ENCODE results near the gene MIB2.
A peak's percentile ranks its signal among the peaks of the same experiment; 100 is the strongest.

MIB2 gene

DNA sequence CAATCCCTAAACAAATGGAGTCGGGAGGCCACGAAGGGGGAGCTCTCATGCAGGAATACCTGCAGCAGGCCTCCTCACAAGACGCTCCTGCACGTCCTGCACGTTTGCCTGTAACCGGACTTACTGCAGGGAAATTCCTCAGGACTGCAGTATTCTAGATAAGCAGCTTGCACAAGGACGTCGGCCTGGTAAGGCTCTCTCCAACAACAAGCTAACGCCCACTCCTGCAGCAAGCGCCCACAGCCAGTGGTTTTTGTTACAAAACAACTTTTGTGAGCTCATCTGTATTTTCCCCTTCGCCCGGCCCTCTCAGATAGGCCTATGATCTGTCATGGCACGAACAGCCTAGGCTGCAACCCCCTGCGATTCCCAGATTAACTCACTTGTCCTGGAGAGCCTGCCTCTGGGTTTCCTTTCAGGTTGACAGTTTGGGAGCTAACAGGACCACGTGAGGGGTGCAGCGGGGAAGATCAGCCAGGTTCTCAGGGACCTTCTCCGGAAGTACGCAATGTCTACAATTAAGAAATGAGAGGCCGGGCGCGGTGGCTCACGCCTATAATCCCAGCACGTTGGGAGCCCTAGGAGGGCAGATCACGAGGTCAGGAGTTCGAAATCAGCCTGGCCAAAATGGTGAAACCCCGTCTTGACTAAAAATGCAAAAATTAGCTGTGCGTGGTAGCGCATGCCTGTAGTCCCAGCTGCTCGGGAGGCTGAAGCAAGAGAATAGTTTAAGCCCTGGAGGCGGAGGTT is 921 bp upstream of the MIB2 start:
- peak; percentile 99 for DNase-seq (ENCODE audit: low read depth)

DNA sequence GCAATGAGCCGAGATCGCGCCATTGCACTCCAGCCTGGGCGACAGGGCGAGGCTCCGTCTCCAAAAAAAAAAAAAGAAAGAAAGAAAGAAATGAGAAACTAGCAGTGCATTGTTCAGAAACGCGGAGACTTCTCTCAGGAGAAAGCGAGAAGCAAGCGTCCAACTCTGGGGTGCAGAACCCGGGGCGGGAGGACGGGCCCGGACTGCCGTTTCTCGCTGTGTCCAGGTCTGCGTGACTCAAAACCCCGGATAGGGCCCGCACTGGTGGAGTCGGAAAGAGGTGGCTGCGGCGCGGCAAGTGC is 395 bp upstream of the MIB2 start:
- no peak for DNase-seq (ENCODE audit: low read depth)

DNA sequence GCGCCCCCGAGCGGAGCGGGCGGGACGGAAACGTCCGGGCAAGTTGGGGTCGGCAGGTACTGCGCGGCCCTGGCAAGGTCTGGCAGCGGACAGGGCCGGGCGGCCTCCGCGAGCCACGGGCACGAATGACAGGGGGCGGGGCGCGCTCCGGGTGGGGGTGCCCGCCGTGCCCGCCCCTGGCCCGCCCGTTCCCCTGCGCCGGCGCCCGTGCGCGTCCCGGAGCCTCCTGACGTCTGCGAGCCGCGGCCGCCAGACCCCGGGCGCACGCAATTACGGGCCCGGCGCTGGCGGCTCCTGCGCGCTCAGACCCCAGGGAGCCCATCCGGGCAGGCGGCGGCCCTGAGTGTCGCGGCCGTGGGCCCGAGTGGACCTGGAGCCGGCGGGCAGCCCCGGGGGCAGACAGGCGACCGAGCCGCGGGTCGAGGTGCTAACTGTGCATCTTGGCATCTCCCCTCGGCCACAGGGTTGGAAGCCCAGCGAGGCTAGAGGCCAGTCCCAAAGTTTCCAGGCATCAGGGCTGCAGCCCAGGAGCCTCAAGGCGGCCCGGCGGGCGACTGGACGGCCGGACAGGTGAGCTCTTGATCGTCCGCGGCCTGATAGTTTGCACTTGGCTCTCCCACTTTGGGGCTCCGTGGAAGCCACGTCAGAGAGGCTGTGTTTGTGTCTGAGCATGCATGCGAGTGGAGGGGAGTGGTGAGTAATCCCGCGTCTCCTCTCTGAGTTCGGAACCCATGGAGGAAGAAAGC is 918 bp downstream of the MIB2 start:
- DNase-seq (ENCODE audit: low read depth) = no peak

DNA sequence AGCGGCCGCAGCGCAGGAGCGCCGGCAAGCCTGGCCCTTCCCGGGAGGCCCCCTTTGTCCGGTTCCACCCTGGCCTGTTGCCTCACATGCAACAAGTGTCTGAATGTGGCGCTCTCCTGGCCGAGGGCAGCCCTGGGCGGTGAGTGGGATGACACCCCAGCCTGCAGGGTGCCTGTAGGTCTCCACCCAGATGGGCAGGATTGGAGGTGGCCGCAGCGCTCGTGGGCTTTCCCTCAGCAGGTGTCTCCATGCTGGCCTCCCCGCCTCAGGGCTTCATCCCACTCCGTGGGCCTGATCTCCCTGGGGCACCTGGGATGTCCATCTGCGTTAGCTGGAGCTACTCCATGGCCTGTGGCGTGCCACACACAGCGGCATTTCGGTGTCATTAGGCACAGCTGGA is 1.5 kb downstream of the MIB2 start:
- no peak for DNase-seq (ENCODE audit: low read depth)

DNA sequence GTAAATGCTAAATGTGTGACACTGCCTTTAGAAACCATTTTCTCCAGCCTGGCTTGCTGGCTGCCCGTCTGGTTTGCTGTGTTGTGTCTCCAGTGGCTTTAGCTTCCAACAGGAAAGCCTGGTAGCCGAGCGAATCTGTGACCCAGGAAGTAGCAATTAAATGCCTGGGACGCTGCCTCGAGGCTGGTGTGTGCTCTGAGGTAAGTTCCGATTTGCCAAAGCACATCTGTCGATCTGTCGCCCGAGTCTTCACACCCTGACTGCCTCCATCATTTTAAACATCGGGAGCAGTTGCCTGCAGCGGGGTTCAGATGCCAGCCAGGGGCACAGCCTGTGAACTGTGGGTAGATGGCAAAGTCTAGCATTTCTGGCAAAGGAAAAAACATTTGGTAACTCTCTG is 2.2 kb downstream of the MIB2 start:
- DNase-seq (ENCODE audit: low read depth) = no peak

DNA sequence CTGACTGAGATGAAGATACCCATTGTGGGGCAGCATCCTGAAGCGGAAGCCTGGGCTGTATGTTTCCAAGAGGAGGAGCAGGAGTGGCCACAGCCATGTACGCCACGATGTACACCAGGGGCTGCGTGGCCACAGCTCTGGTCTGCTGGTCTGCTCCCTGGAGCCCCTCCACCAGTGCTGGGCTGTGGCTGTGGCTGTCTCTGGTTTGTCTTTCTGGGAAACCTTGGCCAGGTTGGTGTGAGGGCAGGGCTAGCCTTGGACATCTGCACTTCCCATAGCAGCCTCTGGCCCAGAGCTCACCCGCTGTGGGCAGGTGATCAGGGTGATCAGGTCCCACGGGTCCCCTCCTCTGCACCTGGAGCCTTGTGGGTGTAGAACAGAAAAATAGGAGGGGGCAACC is 2.6 kb downstream of the MIB2 start:
- DNase-seq (ENCODE audit: low read depth) = no peak

DNA sequence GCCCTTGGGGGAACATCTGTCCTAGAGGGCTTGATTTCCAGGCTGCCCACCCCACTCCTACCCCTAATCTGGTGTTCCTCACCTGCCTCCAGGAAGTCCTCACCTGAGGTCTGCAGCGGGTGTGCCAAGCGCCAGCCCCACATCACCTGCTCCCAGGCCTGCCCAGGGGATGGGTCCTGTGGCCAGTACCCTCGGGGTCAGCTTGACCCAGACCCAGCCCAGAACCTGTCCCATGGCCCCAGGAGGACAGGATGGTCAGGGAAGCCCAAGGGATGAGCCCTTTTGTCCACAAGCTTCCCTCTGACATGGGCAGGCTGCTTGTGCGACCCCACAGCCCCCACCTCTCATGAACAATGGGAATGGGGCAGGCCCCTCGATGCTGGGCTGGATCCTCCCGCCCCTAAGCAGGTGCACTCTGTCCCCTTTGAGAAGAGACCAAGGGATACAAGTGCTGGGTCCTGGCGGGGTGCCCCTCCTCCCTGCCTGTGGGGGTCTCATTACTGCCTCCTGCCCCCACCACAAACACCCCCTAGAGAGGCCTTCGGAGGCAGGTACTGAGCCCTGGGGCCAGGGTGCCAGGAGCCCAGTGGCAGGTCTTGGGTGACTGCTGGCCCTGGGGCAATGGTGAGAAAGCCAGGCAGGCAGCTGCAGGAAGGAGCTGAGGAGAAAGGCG is 3.2 kb downstream of the MIB2 start:
- DNase-seq (ENCODE audit: low read depth) = no peak

DNA sequence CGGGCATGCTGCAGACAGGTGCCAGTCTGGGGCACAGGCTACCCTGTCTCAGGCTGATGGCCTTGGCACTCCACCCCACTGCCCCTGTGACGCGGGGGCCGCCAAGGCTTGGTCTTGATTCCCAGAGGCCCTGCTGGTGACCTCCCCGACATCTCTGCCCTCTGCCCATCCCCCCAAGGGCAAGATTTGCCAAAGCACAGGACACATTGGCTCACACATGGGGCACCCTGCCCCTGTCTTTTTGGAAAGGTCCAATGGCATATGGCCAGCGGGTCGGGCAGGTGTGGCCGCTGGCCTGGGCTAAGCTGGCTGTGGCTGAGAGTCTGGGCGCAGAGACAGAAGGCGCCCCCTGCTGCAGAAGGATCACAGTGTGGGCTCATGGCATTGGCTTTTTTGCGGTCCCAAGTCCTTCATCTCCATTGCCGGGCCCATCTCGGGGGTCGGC is 4.6 kb downstream of the MIB2 start:
- DNase-seq (ENCODE audit: low read depth) = no peak

DNA sequence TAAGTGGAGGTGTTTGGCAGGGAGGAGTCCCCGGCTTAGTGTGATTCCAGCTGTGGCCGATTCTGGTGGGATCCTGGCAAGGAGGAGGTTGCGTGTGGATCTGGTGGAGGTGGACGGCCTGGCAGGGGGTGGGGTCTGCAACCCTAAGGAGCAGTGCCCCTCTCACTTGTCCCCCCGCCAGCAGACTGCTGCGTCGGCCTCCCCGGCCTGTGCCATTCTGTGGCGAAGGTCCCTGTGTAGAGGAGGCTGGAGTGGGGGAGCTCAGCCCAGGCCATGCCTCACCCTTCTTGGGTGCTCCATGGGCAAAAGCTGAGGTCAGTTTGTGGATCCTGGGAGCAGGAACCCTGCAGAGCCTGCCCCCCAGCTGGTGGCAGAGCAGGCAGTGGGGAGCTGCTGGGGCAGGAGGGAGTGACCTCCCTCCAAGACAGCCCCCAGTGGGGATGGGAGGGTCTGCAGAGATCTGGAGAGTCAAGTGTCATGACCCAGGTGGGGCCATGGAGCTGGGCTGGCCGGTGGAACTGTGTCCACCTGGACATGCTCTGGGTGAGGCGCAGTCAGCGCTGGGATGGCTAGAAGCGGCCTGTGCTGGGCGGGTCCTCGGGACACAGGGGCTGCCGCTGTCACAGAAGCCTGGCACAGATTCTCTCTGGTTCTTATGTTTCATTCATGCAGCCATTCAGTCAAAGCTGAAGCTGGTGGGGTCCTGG is 5.3 kb downstream of the MIB2 start:
- DNase-seq (ENCODE audit: low read depth) = no peak

DNA sequence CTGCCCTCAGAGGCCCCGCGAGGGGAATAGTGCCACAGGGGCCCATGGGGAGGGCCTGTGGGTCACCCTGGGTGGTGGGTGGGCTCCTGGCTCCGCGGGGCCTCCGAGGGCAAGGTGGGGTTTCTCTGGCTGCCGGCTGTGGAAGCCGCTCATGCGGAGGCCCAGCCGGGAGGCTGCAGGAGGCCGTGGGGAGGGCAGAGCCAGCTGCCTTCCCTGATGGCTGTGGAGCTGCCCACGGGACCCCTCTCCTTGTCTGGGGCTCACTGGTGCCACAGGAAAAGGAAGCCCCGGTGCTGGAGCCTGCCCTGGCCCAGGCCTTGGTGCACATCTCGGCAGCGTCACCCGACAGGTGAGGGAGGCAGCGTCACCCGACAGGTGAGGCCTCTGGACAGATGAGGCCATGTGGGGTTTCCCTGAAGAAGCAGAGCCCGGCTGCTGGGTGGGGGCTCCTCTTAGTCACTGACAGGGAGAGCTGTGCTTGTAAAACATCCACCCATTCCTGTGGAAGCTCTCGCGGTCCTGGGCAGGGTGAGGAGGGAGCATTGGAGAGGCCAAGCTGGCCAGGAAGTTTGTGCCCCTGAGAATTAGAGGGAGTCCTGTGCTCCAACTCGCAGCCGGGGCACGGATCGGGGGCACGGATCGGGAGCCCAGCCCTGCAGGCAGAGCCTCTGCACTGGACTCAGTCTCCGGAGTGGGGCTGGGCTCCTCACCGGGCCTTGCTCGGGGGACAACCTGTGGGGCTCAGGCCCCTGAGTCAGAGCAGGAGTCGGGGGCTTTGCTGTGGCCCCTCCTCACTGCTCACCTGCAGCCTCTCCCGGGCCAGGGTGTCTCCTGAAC is 6.1 kb downstream of the MIB2 start:
- no peak for DNase-seq (ENCODE audit: low read depth)

DNA sequence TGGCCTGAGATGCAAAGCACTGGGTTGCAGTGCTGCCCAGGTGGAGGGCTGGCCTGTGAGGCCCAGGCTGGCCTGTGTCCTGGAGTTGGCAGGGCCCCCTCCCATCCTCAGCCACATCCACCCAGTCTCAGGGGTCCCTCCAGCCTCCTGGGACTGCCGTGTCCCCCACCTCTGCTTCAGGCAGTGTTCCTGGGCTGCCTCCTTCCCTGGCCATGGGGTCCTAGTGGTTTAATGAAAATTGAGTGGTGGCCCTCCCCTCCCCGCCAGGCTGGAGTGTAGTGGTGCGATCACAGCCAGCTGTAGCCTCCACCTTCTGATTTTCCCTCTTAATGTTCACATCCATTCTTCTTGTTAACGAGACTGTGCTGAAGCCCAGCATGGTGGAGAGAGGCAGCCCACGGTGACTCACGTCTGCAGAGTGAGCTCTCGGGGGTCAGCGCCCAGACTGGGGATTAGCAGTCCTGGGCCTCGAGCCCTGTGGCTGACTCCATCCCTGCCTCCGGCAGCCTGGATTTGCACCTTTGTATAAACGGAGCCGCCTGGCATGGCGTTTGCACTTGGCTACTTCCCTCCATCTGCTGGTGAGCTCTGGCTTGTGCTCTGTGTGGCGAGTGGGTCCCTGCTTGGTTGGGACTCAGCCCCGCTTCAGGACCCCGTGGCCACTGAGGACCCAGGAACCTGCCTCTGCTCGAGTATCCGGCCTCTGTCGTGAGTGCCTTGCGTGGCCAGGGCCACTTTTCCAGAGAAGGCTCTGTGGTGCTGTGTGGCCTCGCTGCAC is 6.9 kb downstream of the MIB2 start:
- DNase-seq (ENCODE audit: low read depth) = peak; percentile 84

DNA sequence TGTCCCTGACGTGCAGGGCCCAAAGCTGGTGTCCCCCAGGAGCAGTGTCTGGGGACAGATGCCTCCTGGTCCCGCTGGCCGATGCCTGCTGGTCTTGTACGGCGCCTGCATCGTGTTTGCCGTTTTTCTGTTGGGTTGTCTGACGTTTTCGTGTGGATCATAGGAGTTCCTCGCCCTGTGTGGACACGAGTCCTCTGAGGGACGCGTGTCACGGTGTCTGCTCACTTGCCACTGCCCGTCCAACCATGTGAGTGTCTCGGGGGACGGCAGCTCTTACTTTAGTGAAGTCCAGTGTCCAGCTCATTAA is 7.4 kb downstream of the MIB2 start:
- DNase-seq (ENCODE audit: low read depth) = no peak

DNA sequence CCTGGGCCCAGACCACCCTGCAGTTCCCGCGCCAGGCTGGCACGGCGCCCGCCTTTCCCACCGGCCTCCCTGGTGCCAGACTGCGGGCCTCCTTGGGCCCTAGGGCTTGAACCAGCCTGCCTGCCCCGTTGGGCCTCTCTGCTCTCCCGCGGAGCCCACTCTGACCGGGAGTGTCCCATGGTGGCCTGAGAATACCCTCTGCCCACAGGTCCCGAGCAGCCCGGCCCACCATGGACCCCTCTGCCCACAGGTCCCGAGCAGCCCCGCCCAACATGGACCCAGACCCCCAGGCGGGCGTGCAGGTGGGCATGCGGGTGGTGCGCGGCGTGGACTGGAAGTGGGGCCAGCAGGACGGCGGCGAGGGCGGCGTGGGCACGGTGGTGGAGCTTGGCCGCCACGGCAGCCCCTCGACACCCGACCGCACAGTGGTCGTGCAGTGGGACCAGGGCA is 7.9 kb downstream of the MIB2 start:
- DNase-seq (ENCODE audit: low read depth) = no peak

DNA sequence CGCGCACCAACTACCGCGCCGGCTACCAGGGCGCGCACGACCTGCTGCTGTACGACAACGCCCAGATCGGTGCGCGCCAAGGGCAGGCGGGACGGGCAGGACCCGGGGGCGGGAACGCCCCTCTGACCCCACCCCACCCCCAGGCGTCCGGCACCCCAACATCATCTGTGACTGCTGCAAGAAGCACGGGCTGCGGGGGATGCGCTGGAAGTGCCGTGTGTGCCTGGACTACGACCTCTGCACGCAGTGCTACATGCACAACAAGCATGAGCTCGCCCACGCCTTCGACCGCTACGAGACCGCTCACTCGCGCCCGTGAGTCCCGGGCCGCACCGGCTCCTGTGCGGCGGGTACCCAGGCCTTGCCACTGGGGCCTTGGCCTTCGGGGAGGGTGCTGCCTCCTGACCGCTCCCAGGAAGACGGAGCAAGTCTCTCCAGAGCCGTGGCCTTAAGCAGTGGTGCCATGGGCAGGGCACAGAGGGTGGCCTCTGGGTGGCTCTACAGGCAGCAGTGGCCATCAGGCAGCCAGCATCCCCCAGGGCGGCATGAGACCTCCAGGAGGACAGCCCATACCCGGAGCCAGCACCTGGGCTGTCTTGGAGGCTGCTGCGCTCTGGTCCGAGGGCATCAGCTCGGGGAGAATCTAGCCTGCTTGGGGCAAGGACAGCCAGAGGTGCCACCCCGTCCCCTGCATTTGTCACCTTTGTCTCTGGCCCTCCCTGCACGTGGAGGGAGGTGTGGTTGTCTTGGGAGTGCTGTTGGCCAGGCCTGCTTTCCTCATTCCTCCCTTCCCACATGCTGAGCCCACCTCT is 8.5 kb downstream of the MIB2 start:
- DNase-seq (ENCODE audit: low read depth) = no peak

DNA sequence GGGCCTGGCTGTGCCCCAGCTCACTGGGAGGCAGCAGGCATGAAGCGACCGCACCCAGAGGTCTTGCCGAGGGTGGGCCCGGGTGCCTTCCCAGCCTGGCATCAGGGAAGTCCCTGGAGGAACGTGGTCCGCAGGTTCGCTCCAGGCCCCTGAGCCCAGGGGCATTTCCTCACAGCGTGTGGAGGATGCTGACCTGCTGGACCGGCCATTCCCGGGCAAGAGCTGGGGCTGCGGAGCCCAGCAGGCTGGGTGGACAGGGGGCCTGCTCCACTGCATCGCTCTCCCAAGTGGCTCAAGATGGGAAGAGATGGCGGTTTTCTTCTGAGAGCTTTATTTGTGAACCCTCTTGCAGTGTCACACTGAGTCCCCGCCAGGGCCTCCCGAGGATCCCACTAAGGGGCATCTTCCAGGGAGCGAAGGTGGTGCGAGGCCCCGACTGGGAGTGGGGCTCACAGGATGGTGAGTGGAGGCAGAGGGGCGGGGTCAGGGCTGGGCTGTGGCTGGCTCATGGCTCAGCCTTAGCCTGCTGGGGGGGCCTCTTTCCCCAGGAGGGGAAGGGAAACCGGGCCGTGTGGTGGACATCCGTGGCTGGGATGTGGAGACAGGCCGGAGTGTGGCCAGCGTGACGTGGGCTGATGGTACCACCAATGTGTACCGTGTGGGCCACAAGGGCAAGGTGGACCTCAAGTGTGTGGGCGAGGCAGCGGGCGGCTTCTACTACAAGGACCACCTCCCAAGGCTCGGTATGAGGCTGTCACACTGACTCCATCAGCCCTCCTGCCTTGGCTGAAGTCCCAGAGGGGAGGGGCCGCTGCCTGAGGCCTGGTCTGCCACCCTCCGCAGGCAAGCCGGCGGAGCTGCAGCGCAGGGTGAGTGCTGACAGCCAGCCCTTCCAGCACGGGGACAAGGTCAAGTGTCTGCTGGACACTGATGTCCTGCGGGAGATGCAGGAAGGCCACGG is 9.4 kb downstream of the MIB2 start:
- no peak for DNase-seq (ENCODE audit: low read depth)

DNA sequence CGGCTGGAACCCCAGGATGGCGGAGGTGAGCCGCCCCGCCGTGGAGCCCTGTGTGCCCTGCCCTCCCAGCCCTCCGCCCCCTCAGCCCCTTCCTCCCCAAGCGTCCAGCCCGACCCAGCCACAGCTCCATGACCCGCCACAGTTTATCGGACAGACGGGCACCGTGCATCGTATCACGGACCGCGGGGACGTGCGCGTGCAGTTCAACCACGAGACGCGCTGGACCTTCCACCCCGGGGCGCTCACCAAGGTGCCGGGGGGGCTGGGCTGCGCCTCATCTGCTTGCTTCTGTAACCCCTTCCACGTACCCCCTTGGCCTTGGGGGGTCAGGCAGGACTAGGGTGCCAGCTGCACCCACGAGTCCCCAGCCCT is 10.1 kb downstream of the MIB2 start:
- no peak for DNase-seq (ENCODE audit: low read depth)

DNA sequence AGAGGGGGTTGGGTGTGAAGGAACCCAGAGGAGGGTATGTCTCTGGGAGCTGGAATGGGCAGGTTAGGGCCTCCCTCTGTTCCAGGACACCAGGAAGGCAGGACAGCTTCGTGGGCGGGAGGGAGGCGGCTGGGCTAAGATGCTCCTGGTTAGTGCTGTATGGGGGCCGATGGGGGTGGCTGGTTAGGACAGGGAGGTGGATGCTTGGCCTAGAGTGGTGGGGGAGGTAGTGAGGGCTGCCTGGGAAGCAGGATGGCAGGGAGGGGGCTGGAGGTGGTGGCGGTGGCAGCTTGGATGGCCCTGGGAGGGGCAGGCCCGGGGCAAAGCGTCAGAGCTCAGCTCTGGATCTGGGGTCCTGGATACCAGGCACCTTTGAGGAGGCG is 10.5 kb downstream of the MIB2 start:
- DNase-seq (ENCODE audit: low read depth) = no peak

DNA sequence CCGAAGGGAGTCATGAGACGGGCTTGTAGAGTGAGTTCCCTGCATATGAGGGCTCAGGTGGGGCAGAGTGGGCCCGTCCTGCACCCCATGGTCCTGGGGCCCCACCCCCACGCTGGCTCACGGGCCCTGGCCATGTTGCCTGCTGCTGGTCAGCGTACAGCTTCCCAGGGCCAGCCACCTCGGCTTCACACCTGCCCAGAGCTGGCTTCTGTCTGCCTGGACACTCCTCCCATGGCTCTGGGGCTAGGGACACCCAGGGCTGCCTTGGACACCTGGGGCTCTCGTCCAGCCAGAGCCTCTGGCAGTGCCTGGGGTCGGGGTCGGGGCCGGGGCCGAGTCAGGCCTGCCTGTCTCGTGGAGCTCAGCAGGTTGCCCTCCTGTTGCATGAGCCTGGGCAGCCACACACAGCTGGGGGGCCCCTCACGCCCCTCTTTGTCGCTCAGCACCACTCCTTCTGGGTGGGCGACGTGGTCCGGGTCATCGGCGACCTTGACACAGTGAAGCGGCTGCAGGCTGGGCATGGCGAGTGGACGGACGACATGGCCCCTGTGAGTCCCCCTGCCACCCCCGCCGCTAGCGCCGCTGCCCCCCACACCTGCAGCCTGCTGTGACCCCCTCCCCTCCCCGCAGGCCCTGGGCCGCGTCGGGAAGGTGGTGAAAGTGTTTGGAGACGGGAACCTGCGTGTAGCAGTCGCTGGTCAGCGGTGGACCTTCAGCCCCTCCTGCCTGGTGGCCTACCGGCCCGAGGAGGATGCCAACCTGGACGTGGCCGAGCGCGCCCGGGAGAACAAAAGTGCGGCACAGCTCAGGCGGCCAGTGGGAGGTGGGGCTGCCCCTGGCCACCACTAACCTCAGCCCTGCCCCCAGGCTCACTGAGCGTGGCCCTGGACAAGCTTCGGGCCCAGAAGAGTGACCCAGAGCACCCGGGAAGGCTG is 11.2 kb downstream of the MIB2 start:
- no peak for DNase-seq (ENCODE audit: low read depth)

Measured in amniotic epithelial cell (primary cell).